Natural killer cell treated with Interleukin-12 subunit alpha and Interleukin-12 subunit beta and Interleukin-15 and Interleukin-18, amount 100 ng/mL, for 72 hours (primary cell): Measurements from ENCODE around the gene FETUB. TPM values are rescaled to one million over a fixed set of nuclear protein-coding genes. Genes with fewer than 3 reads are reported as not detected.

Source experiments
- ATAC-seq, 2 donors: fragments of 150-1000 bp; cut with Tn5 transposase in 1 of 2; sonication (Bioruptor Pico), chemical (Tn5 transposase) in 1 of 2; 2 replicates each; pipeline ENCODE4 v1.10.0; 2021
- DNase-seq: peaks from one replicate; pipeline ENCODE4 v3.0.0; 2022; ENCODE audit warnings: low spot score
- H3K27ac Mint-ChIP-seq, 2 donors: 1 replicate in 1 of 2; 2 replicates in 1 of 2; pipeline ENCODE4 v1.8.0; 2022; ENCODE audit warnings: mixed read lengths in 2 of 2, mild to moderate bottlenecking in 1 of 2, moderate library complexity in 1 of 2
- H3K27me3 Mint-ChIP-seq, 2 donors: 1 replicate in 1 of 2; 2 replicates in 1 of 2; pipeline ENCODE4 v1.8.0; 2022; ENCODE audit warnings: mixed read lengths in 2 of 2
- H3K36me3 Mint-ChIP-seq: one replicate; pipeline ENCODE4 v1.8.0; 2022; ENCODE audit warnings: mixed read lengths
- H3K4me1 Mint-ChIP-seq, 2 donors: 1 replicate in 1 of 2; 2 replicates in 1 of 2; pipeline ENCODE4 v1.8.0; 2022; ENCODE audit warnings: low read depth in 2 of 2, mixed read lengths in 2 of 2, mild to moderate bottlenecking in 1 of 2
- H3K4me3 Mint-ChIP-seq: one replicate; pipeline ENCODE4 v1.8.0; 2022; ENCODE audit warnings: mixed read lengths
- H3K9me3 Mint-ChIP-seq: 2 replicates; pipeline ENCODE4 v1.8.0; 2022; ENCODE audit warnings: mixed read lengths
- total RNA-seq, 2 donors: library from RNA; stranded (reverse); gene quantifications; one replicate each; pipeline ENCODE4 v1.2.3, GENCODE V29; 2022

FETUB gene
- total RNA-seq, 2 donors from 2014 or later, result not detected

- no peak overlapping the region for H3K4me3 Mint-ChIP-seq
- H3K27me3 Mint-ChIP-seq, result peaks cover 6 to 12% of the 10 kb centered on the region in 2 donors
- H3K27ac Mint-ChIP-seq, result no peak overlapping the region
- no peaks in the 10 kb centered on the region for H3K36me3 Mint-ChIP-seq
- no peaks in the 10 kb centered on the region for H3K9me3 Mint-ChIP-seq
- H3K4me1 Mint-ChIP-seq, result no peaks in the 10 kb centered on the region
- DNase-seq, result no peak
- ATAC-seq, result no peak
These were observed 34.3 kb upstream of the FETUB start for GRCh38 chr3:186605561-186606545.

- H3K27ac Mint-ChIP-seq, result no peak overlapping the region
- H3K36me3 Mint-ChIP-seq, result no peaks in the 10 kb centered on the region
- no peak for ATAC-seq
- no peak for DNase-seq
- no peak overlapping the region for H3K4me3 Mint-ChIP-seq
- H3K9me3 Mint-ChIP-seq, result no peaks in the 10 kb centered on the region
- H3K4me1 Mint-ChIP-seq, result no peaks in the 10 kb centered on the region
- H3K27me3 Mint-ChIP-seq, result peaks cover 21 to 24% of the 10 kb centered on the region in 2 donors
These were observed 31.5 kb upstream of the FETUB start for GRCh38 chr3:186608624-186609215.

- peaks cover 19 to 30% of the 10 kb centered on the region in 2 donors for H3K27me3 Mint-ChIP-seq
- no peak overlapping the region for H3K4me3 Mint-ChIP-seq
- H3K27ac Mint-ChIP-seq, result no peak overlapping the region
- no peaks in the 10 kb centered on the region for H3K36me3 Mint-ChIP-seq
- peaks cover 1% of the 10 kb centered on the region in 2 donors for H3K4me1 Mint-ChIP-seq
- ATAC-seq, result no peak
- DNase-seq, result no peak
- no peaks in the 10 kb centered on the region for H3K9me3 Mint-ChIP-seq
These were observed 30.8 kb upstream of the FETUB start for GRCh38 chr3:186609247-186609868.

- H3K4me3 Mint-ChIP-seq, result no peak overlapping the region
- H3K36me3 Mint-ChIP-seq, result no peaks in the 10 kb centered on the region
- H3K27me3 Mint-ChIP-seq, result peaks cover 25 to 34% of the 10 kb centered on the region in 2 donors
- H3K9me3 Mint-ChIP-seq, result no peaks in the 10 kb centered on the region
- DNase-seq (no peak), ATAC-seq (no peak)
- H3K27ac Mint-ChIP-seq, result no peak overlapping the region
- H3K4me1 Mint-ChIP-seq, result peaks cover 9 to 19% of the 10 kb centered on the region in 2 donors
These were observed 28.1 kb upstream of the FETUB start for GRCh38 chr3:186612065-186612464.

GRCh38 chr3:186612721-186613636 is 27.2 kb upstream of the FETUB start, which contains the start of gene AHSG:
AHSG (plus strand) TSS chr3:186613060; CDS start chr3:186613142, 82 bp downstream.
- no peak for DNase-seq
- Mint-ChIP-seq H3K4me3 (no peak within 1 kb of the TSS), H3K27ac (no peak within 1 kb of the TSS), H3K4me1 (peaks cover 12 to 26% of the 10 kb centered on the region in 2 donors), H3K9me3 (no peaks in the 10 kb centered on the region), H3K27me3 (peaks cover 31 to 43% of the 10 kb centered on the region in 2 donors), H3K36me3 (no peaks in the 10 kb centered on the region)
- ATAC-seq, result no peak

- Mint-ChIP-seq H3K9me3 (no peaks in the 10 kb centered on the region), H3K4me3 (no peak overlapping the region), H3K27ac (no peak overlapping the region), H3K4me1 (peaks cover 12 to 26% of the 10 kb centered on the region in 2 donors), H3K36me3 (no peaks in the 10 kb centered on the region), H3K27me3 (peaks cover 38 to 51% of the 10 kb centered on the region in 2 donors)
- DNase-seq (no peak), ATAC-seq (no peak)
These were observed 26.4 kb upstream of the FETUB start for GRCh38 chr3:186613637-186614265.

- Mint-ChIP-seq H3K9me3 (no peaks in the 10 kb centered on the region), H3K27ac (no peak overlapping the region), H3K36me3 (no peaks in the 10 kb centered on the region), H3K27me3 (peaks cover 39 to 51% of the 10 kb centered on the region in 2 donors), H3K4me1 (peaks cover 12 to 26% of the 10 kb centered on the region in 2 donors), H3K4me3 (no peak overlapping the region)
- no peak for ATAC-seq
- DNase-seq, result no peak
These were observed 26.0 kb upstream of the FETUB start for GRCh38 chr3:186614266-186614596.

- ATAC-seq, result peak; percentile 61 to 67
- Mint-ChIP-seq H3K4me1 (peaks cover 12 to 26% of the 10 kb centered on the region in 2 donors), H3K27me3 (peaks cover 39 to 51% of the 10 kb centered on the region in 2 donors), H3K4me3 (peak overlapping the region; percentile 8), H3K9me3 (no peaks in the 10 kb centered on the region), H3K27ac (no peak overlapping the region), H3K36me3 (no peaks in the 10 kb centered on the region)
- DNase-seq, result peak; percentile 71
These were observed 25.4 kb upstream of the FETUB start for GRCh38 chr3:186614597-186615483.

GRCh38 chr3:186616299-186616617 is 23.9 kb upstream of the FETUB start:
- Mint-ChIP-seq H3K4me3 (peak overlapping the region; percentile 15), H3K27me3 (peaks cover 41 to 51% of the 10 kb centered on the region in 2 donors), H3K4me1 (peaks cover 12 to 26% of the 10 kb centered on the region in 2 donors), H3K36me3 (no peaks in the 10 kb centered on the region), H3K27ac (no peak overlapping the region), H3K9me3 (no peaks in the 10 kb centered on the region)
- ATAC-seq, result no peak
- DNase-seq, result no peak

- no peak overlapping the region for H3K27ac Mint-ChIP-seq
- H3K9me3 Mint-ChIP-seq, result no peaks in the 10 kb centered on the region
- peak; percentile 86 for DNase-seq
- H3K36me3 Mint-ChIP-seq, result no peaks in the 10 kb centered on the region
- peak overlapping the region; percentile 62 for H3K4me3 Mint-ChIP-seq
- peaks cover 42 to 53% of the 10 kb centered on the region in 2 donors for H3K27me3 Mint-ChIP-seq
- H3K4me1 Mint-ChIP-seq, result peaks cover 12 to 26% of the 10 kb centered on the region in 2 donors
- ATAC-seq, result peak; percentile 97 to 98
These were observed 22.9 kb upstream of the FETUB start for GRCh38 chr3:186617036-186617946.

GRCh38 chr3:186618318-186618938 is 21.8 kb upstream of the FETUB start:
- DNase-seq, result no peak
- ATAC-seq, result no peak
- H3K36me3 Mint-ChIP-seq, result no peaks in the 10 kb centered on the region
- H3K4me3 Mint-ChIP-seq, result no peak overlapping the region
- H3K27ac Mint-ChIP-seq, result no peak overlapping the region
- H3K27me3 Mint-ChIP-seq, result peaks cover 39 to 53% of the 10 kb centered on the region in 2 donors
- peaks cover 12 to 26% of the 10 kb centered on the region in 2 donors for H3K4me1 Mint-ChIP-seq
- H3K9me3 Mint-ChIP-seq, result no peaks in the 10 kb centered on the region
